ENCODE data around the gene F10.

F10 gene

DNA sequence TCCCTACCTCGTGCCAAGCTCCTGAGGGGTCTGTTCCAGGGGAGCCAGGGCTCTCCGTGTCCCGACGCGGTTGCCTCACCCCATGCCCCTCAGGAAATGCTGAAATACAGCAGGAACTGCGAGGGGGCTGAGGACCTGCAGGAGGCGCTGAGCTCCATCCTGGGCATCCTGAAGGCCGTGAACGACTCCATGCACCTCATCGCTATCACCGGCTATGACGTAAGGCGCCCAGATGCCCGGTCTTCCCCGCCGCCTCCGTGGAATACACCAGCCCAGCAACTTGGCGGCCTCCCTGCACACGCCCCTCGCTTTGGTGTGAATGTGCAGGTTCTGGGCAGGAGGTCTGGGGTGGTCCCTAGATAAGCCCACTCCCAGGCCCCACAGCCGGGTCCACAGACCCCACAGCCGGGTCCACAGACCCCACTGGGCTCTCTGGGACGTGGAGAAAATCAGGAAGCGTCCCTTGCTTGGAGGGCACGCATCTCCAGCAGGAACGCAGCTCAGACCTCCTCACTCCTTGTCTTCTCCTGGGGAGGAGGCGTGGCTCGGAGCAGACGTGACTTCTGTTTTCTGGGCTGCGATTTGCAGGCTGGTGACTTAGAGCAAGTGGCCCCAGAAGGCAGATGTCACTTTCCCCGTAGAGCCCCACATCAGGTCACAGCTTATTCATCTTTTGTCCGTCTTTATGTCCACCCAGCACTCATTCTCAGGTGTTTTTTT lies 36.4 kb upstream of the F10 start:
- no peak for DNase-seq (ENCODE audit: low read depth in 1 of 2, low spot score in 1 of 2)

DNA sequence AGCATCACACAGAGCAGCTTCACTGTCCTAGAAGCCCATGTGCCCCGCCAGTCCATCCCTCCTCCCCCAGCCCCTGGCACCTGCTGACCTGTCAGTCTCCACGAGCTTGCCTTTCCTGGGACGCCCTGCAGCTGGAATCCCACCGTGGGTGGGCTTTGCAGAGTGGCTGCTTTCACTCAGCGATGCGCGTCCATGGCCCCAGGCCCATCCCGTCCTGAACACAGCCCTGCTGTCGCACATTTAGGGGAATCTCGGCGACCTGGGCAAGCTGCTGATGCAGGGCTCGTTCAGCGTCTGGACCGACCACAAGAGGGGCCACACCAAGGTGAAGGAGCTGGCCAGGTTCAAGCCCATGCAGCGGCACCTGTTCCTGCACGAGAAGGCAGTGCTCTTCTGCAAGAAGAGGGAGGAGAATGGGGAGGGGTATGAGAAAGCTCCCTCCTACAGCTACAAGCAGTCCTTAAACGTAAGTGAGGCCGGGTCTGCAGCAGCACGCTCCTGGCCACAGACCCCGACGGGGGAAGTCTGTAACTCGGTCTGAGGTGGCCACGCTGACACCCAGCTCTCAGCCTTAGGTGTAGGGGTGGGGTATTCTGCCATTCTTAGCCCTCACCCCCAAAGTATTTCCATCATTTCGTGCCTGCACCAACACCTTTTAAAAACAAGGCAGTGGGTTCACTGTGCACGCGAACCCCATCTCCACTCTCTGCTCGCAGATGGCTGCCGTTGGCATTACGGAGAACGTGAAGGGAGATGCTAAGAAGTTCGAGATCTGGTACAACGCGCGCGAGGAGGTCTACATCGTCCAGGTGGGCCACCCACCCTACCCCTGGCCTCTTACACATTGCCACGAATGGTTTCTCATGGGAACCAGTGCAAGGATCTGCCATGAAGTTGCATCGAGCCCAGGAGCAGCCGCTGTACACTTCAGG lies 35.3 kb upstream of the F10 start:
- DNase-seq (ENCODE audit: low read depth in 1 of 2, low spot score in 1 of 2): no peak

DNA sequence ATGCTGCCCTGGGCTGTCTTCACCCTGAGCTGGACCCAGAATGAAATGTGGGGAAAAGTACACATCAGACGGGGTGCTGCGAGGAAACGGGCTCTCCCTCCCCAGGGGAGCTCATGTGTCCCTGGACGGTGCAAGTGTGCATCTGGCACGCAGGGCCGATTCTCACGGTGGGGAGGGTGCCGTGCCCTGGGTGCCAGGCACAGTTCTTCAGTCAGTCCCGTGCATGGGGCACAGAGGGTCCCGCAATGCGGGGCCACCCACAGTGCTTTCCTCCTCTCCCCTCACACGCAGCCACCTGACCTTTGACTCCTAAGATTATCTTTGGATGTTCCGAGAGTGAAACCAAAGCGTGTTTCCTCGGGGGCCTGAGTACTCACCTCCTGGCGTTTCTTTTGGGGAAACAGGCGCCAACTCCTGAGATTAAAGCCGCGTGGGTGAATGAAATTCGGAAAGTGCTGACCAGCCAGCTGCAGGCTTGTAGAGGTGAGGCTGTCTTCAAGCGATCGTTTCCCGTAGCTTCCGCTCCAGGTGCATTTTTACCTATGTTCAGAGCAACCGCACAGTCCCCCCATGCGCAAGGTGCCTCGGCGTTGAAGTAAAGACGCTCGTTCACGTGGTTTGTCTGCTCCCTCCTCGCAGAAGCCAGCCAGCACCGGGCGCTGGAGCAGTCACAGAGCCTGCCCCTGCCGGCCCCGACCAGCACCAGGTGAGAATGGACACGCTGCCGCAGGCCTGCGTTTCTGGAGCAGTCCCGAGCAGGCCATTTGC lies 34.5 kb upstream of the F10 start:
- DNase-seq (ENCODE audit: low read depth in 1 of 2, low spot score in 1 of 2): no peak

DNA sequence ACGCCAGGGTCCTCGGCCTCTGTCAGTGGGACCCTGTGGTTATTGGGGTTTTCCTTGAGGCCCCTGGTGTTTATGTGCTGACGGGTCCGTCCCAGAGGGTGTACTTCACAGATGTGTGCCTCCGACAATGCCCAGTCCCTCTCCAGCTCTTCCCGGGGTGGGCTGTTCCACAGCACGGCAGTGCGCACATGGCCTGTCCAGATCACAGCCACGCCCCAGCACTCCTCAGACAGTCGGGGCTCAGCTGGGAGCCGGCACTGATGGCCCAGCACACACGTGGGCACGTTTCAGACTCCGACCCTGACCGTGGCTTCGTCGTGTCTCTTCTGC lies 33.9 kb upstream of the F10 start:
- DNase-seq (ENCODE audit: low read depth in 1 of 2, low spot score in 1 of 2): no peak

DNA sequence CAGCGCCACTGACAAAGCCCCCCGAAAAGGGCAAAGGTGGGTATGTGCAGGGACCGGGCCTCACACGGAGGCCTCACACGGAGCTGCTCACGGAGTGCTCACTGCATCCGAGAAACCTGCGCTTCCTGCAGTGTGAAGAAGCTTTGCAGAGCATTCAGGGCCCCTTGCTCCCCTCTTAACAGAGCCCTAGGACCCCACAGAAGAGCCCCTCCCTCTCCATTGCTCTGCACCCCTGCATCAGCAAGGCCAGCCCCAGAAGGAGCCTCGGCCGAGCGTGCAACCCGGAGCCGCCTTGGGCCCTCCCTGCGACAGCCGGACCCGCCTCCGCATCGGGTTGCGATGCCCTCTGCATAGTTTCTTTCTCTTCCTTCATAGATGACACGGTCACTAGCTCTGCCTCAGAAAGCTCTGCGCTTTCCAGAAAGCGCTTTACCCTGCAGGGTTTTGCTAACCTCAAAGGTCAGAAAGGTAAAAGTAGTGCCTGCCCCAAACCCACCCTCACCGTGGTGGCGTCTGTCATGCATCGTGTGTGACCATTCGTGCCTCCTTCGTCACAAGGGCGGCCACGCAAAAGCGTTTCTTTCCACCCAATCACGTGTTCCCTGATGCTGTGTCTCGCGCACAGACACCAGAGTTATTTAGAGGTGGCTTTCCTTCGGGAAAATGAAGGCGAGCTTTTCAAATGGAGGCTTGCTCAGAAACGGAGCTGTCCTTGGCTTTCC lies 32.7 kb upstream of the F10 start:
- DNase-seq (ENCODE audit: low read depth in 1 of 2, low spot score in 1 of 2): no peak

DNA sequence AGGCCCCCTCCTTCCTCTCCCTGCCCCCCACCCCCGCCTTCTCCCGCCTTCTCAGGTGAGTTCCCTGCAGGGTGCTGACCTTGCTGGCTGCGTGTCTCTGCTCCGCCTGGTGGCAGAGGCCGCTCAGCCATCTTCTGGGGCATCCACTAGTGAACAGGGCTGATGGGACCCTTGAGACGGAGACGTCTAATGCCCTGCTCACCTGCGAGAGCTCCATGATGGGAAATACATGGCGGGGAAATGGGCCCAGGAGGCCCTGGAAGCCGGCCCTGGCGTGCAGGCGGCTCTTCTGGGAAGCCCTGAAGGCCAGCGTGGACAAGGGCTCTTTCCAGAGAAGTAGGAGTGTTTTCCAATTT lies 32.2 kb upstream of the F10 start:
- no peak for DNase-seq (ENCODE audit: low read depth in 1 of 2, low spot score in 1 of 2)

DNA sequence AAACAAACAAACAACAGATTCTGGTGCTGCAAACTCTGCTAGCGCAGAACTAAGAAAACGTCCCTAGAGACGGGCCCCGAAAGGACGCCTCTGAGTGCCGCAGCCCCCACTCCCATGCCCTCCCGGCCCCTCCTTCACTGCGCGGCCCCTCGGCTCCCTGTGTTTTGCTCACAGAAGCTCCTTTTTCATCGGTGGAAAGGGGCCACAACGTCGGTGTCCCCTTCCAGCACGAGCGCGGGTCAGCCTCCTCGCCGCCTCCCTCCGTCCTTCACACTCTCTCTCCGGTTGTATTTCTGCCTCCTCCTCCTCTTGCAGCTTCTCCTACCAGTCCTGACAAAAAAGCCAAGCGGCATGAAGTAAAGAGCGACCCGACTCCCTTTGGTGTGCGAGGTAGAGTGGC lies 31.8 kb upstream of the F10 start:
- no peak for DNase-seq (ENCODE audit: low read depth in 1 of 2, low spot score in 1 of 2)

DNA sequence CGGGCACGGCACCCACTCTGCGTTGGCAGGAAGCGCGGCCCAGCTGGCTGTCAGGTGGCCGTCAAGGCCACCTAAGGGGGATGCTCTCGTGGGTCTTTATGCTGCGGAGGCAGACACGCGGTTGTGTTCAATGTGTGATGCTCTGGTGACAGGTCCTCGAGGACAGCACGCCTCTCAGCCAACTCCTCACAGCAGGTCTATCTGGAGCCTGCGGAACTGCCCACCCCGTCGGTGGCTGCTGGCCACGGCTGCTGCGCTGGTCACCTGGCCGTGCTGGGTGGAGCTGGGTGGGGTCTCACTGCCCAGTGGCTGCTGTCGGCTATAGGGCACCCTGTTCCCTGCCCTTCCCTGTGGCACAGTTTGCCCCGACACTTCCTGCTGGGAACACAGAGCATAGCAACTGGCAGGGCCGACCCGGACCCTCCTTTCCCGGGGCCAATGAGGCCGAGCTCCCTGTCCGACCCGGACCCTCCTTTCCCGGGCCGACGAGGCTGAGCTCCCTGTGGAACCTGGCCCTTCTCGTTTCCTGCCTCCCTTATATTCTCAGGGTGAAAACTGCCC lies 31.3 kb upstream of the F10 start:
- DNase-seq (ENCODE audit: low read depth in 1 of 2, low spot score in 1 of 2): no peak

DNA sequence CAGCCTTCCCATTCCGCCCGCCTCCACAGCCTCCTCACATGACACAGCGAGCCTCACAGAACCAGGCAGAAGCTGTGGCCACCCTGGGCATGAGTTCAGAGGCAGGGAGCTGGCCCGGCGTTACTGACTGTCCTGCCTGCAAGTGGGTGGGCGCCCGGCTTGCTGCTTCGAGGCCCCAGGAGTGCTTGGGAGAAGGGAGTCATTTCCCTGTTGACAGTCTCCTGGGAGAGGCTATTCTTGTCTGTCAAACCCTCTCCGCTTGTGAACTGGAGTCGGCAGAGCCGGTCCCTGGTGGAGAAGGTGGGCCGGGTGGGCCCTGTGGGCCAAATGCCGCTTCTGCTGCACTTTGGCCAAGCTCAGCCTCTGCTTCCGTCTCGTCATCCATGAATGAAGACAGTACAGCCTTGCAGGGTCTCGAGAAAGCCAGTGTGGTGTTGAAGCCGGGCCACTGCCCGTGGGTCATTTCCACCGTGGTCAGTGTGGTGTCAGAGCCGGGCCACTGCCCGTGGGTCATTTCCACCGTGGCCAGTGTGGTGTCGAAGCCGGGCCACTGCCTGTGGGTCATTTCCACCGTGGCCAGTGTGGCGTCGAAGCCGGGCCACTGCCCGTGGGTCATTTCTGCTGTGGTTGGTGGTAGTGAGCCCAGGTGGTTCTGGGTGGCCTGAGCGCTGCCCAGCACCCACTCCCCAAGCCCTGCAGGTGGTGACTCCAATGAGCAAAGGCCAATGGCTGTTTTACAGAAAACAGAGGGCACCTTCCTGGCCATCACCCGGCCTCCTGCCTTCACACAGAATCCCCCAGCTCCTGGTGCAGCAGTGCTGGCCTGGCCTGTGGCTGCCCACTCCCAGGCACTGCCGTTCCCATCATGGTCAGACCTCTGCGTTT lies 30.5 kb upstream of the F10 start:
- DNase-seq (ENCODE audit: low read depth in 1 of 2, low spot score in 1 of 2): no peak

DNA sequence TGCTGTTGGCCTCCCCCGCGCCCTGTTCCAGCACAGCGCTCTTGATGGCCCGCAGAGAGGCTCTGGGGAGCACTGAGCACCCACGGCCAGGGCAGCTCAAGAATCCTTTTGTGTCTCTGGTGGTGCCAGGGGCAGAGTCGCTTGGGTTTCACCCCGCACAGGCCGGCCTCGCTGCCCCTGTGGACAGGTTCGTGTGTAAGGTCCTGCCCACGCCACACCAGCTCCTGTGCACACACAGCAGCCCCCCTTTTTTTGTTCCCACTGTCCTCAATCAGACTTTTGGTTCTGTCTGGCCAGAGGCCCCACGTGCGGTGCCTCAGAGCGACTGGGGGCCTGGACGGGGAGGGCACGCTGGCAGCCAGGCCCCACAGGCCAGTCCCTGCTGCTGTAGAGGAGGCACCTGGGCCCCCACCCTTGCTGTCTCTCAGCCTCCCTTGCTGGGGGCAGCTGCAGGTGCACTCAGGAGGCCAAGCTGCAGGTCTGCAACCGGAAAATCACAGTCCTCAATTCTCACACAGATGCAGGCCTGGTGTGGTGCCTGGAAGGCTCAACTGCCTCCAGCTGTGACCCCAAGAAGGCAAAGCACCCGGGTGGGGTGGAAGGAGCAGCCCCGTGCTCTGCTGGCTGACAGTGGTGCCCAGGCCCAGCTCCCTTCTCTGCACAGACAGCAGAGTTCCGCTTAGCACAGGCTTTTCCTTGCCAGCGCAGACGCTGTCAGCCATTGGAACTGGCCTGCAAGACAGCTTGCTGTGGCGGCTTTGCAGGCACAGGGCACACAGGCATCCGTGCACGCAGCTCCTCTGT lies 29.6 kb upstream of the F10 start:
- no peak for DNase-seq (ENCODE audit: low read depth in 1 of 2, low spot score in 1 of 2)

DNA sequence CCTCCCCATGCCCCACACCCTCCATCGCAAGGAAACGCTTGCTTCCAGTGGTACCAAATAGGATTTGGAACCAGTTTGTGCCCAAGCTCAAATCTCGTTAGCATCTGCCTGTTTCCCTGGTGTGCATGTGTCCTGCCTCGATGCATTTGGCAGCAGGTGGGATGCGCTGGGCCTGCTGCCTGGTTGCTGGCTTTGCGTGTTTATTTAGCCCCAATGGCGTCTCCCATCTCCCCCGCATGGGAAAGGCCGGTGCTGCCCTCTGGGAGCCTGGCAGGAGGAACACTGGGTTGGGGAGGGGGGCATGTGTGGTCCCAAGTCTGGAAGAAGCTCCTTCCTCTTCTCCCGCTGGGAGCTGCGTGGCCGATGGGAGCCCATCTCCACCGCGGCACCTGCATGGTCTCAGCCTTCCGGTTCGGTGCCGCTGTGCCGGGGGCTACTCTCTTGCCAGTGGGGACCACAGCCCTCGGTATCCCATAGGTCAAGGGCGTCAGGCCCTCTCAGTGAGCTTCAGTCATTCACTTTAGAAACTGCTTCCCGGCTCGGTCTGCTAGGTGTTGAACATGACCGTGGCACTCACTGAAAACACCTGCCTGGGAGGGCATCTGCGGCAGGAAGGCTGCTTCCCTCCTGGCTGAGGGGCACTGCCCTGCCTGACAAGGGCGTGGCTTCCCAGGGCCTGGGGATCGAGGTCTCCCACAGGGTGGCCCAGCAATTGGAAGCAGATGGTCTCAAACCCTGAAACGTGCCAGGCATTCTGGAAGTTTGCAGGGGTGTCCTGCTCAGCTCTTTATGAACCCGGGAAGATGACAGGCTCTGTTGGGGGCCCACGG lies 28.8 kb upstream of the F10 start:
- no peak for DNase-seq (ENCODE audit: low read depth in 1 of 2, low spot score in 1 of 2)

DNA sequence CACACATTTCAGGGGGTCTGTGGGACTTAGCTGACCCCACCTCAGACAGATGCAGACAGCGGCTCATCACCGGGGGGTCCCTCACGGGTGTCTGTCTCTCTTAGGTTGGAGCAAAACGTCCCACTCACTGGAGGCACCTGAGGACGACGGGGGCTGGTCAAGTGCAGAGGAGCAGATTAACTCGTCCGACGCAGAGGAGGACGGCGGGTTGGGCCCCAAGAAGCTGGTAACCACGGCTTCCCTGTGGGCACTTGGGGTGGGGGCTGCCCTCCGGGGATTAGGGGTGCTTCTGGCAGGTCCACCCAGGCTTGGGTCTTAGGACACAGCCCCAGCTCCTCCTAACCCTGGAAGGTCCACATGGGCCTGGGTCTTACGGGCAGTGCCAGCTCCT lies 28.2 kb upstream of the F10 start:
- no peak for DNase-seq (ENCODE audit: low read depth in 1 of 2, low spot score in 1 of 2)

DNA sequence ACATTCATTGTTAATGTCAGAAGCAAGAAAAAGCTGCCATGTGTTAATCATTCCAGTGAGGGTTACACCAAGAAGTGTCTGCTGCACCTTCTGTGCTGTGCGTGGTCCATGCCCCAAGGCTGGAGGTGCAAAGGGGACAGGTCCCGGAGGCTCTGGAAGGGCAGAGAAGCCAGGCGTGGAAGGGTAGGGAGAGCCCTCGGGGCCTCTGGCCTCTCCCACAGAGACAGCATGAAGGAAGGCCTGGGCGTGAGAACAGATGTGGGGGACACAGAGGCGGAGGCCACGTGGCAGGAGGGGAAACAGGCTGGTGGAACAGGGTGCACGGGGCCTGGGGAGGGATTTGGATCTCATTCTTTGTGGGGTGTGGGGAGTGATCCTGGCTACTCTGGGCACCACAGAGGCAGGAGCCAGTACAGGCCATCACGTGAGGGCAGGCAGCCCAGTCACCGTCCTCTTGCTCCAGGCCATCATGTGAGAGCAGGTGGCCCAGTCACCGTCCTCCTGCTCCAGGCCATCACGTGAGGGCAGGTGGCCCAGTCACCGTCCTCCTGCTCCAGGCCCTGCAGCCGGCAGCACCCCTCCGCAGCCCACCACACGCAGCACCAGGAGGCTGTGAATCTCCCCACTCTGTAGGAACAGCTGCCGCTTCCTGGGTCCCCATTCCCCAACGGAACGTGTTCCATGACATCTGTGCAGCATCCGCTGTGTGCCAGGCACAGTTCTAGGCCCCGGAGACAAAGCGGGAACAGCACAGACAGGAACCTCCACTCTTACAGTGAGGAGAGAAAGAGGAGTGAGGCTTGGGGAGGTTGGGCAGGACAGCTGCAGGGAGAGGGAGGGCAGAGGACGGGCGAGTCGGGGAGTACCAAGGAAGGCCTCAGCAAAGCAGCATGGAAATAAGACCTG lies 27.2 kb upstream of the F10 start:
- DNase-seq (ENCODE audit: low read depth in 1 of 2, low spot score in 1 of 2): no peak

DNA sequence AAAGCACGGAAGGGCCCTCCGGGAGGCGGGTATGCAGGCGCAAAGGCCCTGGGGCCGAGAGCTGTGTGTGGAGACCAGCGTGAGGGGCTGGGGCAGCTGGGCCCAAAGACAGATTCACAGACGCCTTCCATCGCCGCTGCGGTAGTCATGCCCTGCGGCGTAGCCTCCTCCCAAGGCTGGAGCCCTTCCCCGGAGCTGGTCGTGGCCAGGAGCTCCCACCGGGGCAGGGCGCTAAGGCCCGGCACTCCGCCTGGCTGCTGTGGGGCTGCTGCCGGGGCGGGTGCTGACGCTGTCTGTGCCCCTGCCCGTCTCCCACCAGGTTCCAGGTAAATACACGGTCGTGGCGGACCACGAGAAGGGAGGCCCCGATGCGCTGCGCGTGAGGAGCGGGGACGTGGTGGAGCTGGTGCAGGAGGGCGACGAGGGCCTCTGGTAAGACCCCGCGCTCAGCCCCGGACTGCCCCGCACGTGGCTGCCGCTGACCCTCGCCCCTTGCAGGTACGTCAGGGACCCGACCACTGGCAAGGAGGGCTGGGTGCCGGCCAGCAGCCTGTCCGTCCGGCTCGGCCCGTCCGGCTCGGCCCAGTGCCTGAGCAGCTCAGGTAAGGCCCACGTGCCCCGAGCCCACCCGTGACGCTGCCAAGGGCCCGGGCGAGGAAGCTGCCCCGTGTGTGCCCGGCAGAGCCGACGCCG lies 26.4 kb upstream of the F10 start:
- DNase-seq (ENCODE audit: low read depth in 1 of 2, low spot score in 1 of 2): no peak

DNA sequence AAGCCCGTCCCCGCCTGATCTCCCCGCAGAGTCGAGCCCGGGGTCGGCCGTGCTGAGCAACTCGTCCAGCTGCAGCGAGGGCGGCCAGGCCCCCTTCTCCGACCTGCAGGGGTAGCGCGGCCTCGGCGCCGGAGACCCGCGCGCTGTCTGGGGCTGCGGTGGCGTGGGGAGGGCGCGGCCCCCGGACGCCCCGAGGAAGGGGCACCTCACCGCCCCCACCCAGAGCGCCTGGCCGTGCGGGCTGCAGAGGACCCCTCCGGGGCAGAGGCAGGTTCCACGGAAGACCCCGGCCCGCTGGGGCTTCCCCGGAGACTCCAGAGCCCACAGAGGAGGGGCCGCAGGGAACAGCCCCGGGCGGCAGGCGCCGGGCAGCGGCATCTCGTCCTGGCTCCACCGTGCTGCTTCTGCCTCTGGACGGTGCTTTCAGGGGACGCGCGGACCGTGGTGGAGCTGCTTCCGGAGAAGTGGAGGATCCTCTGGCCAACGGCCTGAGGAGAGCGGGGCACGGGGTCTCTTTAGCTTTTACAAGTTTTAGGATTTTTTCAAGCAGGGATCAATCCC lies 25.8 kb upstream of the F10 start:
- no peak for DNase-seq (ENCODE audit: low read depth in 1 of 2, low spot score in 1 of 2)

DNA sequence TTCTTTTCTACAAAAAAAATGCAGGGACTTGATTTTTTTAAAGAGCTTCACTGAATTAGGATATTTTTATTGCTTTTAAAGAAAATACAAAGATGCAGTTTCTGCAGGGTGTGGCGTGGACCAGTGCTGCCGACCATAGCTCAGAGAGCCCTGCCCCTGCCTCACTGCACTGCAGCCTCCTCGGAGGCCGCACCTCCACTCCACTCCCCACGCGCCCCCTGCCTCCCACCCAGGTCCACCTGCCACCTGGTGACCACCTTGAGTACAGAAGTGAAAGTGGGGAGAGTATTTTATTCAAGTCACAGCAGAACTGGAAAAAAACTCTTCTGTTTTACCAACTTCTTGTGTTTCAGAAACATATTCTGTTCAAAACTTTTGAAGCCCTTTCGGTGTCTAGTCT lies 24.9 kb upstream of the F10 start:
- no peak for DNase-seq (ENCODE audit: low read depth in 1 of 2, low spot score in 1 of 2)

Measured in stimulated activated CD4-positive, alpha-beta T cell treated with anti-CD3 and anti-CD28 coated beads, Interleukin-15, amount 100 ng/mL, for 1 hour (primary cell).